Upper lobe of right lung (tissue), 1 donor: ENCODE data around the gene ASTN2. TPM values are rescaled to one million over a fixed set of nuclear protein-coding genes. Genes with fewer than 3 reads are reported as not detected.
"Not testable (repeated sequence)": the region's sequence is repeated elsewhere in the genome, so short reads cannot be mapped to it uniquely, and the experiment has no call there.

ENCODE experiments used
- ATAC-seq: fragments of 200-7000 bp; cut with Tn5 transposase; one replicate; pipeline ENCODE4 v1.9.1; 2020; ENCODE audit warnings: mild to moderate bottlenecking, moderate library complexity
- DNase-seq: peaks from one replicate; pipeline ENCODE4 v3.0.0-alpha.2; 2020
- H3K27ac ChIP-seq: fragments of 200-600 bp; one replicate; pipeline ENCODE4 v1.8.0; 2022
- H3K27me3 ChIP-seq: fragments of 200-600 bp; one replicate; pipeline ENCODE4 v1.8.0; 2022; ENCODE audit warnings: mild to moderate bottlenecking
- H3K36me3 ChIP-seq: fragments of 200-600 bp; one replicate; pipeline ENCODE4 v1.8.0; 2022
- H3K4me1 ChIP-seq: fragments of 200-600 bp; one replicate; pipeline ENCODE4 v1.8.0; 2022
- H3K4me3 ChIP-seq: fragments of 200-600 bp; one replicate; pipeline ENCODE4 v1.8.0; 2022; ENCODE audit warnings: mild to moderate bottlenecking
- H3K9me3 ChIP-seq: fragments of 200-600 bp; one replicate; pipeline ENCODE4 v1.8.0; 2022
- intact Hi-C: fragments of 100-400 bp; cut with DNase I; formaldehyde crosslinking; loops from one replicate; pipeline ENCODE4 v1.11.0; 2022
- total RNA-seq: library from RNA; stranded (reverse); fragmentation: NEBNext Ultra II Directional; extraction: Animal tissue kit (Norgen Biotek cat#: 25700); gene quantifications from one replicate; pipeline ENCODE4 v1.2.1, GENCODE V29; 2021
- TF ChIP-seq, protein P1 (sequence below): fragments of 200-600 bp; IDR thresholded peaks from one replicate; pipeline ENCODE4 v1.8.0; 2022; ENCODE audit warnings: antibody characterized with exemption
- donor health status: DM: no; HTN: yes; CAD: no; lungs with severe emphysema.

The ASTN2 gene
- total RNA-seq, 1 donor from 2014 or later = 3.8 TPM

DNA sequence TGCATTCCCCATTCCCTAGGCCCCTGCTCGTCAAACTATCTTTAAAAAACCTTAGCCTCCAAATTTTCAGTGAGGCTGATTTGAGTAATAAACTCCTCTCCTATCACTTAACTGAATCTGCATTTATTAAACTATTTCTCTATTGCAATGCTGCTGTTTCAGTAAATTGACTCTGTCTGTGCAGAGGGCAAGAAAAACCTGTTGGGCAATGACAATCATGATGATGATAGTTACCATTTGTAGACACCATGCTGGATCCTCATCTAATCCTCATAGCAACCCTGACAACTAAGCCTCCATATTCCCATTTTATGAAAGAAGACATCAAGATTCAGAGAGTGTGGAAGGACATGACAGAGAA lies 514.9 kb downstream of the ASTN2 start:
- no peaks in the 10 kb centered on the region for H3K27me3 ChIP-seq
- no peak for DNase-seq
- H3K4me3 ChIP-seq = no peak overlapping the region
- no peaks in the 10 kb centered on the region for H3K36me3 ChIP-seq
- intact Hi-C loops = no loop called here
- no peaks in the 10 kb centered on the region for H3K4me1 ChIP-seq
- TF ChIP-seq, protein P1, sequence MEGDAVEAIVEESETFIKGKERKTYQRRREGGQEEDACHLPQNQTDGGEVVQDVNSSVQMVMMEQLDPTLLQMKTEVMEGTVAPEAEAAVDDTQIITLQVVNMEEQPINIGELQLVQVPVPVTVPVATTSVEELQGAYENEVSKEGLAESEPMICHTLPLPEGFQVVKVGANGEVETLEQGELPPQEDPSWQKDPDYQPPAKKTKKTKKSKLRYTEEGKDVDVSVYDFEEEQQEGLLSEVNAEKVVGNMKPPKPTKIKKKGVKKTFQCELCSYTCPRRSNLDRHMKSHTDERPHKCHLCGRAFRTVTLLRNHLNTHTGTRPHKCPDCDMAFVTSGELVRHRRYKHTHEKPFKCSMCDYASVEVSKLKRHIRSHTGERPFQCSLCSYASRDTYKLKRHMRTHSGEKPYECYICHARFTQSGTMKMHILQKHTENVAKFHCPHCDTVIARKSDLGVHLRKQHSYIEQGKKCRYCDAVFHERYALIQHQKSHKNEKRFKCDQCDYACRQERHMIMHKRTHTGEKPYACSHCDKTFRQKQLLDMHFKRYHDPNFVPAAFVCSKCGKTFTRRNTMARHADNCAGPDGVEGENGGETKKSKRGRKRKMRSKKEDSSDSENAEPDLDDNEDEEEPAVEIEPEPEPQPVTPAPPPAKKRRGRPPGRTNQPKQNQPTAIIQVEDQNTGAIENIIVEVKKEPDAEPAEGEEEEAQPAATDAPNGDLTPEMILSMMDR = no peak
- no peak for ATAC-seq
- H3K27ac ChIP-seq = no peak overlapping the region
- H3K9me3 ChIP-seq = no peaks in the 10 kb centered on the region

DNA sequence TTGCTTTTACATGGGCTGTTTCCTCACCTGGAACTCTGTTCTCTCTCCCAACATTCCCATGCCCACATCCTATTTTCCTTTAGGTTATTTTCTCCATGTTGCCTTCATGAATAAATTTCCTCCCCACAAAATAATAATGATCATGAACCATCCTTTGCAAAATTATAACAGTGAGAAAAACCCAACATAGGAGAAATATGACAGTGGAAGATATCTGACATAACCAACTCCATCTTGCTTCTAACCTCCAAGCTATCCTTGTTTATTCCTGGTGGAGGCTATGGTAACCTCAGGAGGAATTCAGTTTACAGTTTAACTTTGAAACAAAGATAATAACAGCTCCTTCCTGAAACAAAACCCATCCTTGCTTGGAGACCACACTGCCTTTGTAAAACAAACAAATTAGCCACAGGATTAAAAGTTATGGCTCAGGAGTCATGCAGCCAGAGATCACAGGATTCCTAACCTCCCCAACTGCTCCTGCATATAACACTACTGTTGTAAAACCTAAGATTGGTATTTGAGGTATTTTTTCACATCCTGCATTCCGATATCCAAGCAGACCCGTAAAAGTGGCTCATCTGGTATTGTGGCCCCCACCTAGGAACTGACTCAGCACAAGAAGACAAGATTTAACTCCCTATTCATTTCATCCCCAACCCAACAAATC lies 515.4 kb downstream of the ASTN2 start:
- H3K4me1 ChIP-seq = no peaks in the 10 kb centered on the region
- DNase-seq (no peak), ATAC-seq (no peak)

DNA sequence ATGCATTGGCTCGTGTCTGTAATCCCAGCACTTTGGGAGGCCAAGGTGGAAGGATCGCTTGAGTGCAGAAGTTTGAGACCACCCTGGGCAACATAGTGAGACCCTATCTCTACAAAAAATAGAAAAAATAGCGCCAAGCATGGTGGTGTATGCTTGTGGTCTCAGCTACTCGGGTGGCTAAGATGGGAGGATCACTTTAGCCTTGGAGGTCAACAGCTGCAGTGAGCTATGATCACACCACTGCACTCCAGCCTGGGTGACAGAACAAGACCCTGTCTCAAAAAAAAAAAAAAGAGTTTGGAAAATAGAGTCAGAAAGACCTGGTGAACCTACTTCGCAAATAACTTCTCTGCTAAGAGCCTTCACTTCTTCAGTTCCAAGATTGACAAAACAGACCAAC lies 516.7 kb downstream of the ASTN2 start:
- H3K9me3 ChIP-seq, H3K27me3 ChIP-seq, intact Hi-C loops, DNase-seq, H3K4me3 ChIP-seq, ATAC-seq, H3K4me1 ChIP-seq, H3K36me3 ChIP-seq, H3K27ac ChIP-seq: not testable (repeated sequence)

More for the DNA sequence above, 515.4 kb downstream of the ASTN2 start:
- H3K9me3 ChIP-seq = no peaks in the 10 kb centered on the region
- TF ChIP-seq, protein P1 = no peak
- H3K36me3 ChIP-seq = no peaks in the 10 kb centered on the region
- no peaks in the 10 kb centered on the region for H3K27me3 ChIP-seq
- H3K4me3 ChIP-seq = no peak overlapping the region
- no peak overlapping the region for H3K27ac ChIP-seq
- intact Hi-C loops = no loop called here

DNA sequence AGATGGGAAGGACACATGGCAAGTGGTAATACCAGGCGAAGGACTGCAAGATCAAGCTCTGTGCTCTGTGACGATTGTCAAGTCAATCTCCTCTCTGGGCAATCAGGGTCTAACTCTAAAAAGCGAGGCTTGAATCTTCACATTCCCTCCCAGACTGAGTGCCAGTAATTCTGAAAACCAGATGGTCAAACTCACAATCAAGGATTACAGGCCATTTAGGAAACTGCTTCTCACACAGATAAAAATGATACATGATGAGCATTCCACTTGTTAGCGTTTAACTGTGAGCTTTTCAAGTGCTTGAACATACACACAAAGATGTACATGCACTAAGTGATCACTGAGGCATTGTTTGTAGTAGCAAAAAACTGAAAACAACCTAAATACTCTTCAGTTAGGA lies 517.7 kb downstream of the ASTN2 start:
- TF ChIP-seq, protein P1 = no peak
- Histone ChIP-seq H3K4me3 (no peak overlapping the region), H3K27ac (no peak overlapping the region), H3K36me3 (no peaks in the 10 kb centered on the region), H3K9me3 (no peaks in the 10 kb centered on the region), H3K27me3 (no peaks in the 10 kb centered on the region), H3K4me1 (no peaks in the 10 kb centered on the region)
- intact Hi-C loops = no loop called here
- DNase-seq (no peak), ATAC-seq (no peak)

DNA sequence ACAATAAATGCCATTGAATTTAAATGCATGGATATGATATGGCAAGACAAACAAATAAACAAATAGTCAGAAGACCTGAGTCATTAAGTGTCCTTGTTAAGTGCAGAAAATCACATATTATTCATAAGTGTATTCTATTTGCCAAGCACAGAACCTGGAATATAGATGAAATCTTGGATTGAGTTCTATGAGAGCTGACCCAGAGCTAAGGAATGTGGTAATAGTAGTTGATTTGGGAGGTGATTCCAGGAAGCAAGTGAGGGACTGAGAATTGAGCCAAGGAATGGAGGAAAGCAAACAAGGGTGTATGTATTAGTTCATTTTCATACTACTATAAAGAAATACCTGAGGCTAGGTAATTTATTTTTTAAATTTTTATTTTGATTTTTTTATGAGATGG lies 518.9 kb downstream of the ASTN2 start:
- H3K4me1 ChIP-seq = no peaks in the 10 kb centered on the region
- ATAC-seq = no peak
- no peaks in the 10 kb centered on the region for H3K27me3 ChIP-seq
- no peak overlapping the region for H3K27ac ChIP-seq
- H3K4me3 ChIP-seq = no peak overlapping the region
- intact Hi-C loops = no loop called here
- H3K9me3 ChIP-seq = no peaks in the 10 kb centered on the region
- TF ChIP-seq, protein P1 = no peak
- H3K36me3 ChIP-seq = no peaks in the 10 kb centered on the region
- no peak for DNase-seq

DNA sequence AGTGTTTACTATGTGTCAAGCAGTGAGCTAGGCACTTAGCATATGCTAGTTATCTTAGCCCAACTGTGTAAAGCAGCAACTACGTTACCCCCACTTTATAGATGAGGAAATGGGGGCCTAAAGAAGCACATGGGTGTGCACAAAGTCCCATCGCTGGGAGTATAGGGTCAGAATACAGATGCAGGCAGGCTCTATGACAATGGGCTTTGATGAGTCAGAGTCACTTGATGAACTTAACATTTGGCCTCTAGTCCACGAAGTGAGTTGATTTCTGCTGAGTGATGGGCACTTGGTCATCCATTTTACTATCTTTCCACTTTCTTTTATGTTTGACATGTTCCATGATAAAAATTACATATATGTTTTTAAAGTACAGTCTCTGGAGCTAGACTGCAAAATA lies 523.4 kb downstream of the ASTN2 start:
- no peak for DNase-seq
- Histone ChIP-seq H3K4me1 (no peaks in the 10 kb centered on the region), H3K36me3 (no peaks in the 10 kb centered on the region), H3K9me3 (no peaks in the 10 kb centered on the region), H3K27me3 (no peaks in the 10 kb centered on the region), H3K4me3 (no peak overlapping the region), H3K27ac (no peak overlapping the region)
- no peak for ATAC-seq
- intact Hi-C loops = no loop called here
- TF ChIP-seq, protein P1 = no peak

DNA sequence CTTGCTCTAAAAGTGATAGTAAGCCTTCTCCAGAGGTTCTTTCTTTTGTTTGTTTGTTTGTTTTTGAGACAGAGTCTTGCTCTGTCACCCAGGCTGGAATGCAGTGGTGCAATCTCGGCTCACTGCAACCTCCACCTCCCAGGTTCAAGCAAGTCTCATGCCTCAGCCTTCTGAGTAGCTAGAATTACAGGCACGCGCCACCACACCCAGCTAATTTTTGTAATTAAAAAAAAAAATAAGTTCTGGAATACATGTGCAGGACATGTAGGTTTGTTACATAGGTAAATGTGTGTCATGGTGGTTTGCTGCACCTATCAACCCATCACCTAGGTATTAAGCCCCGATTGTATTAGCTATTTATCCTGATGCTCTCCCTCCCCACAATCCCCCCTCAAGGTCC lies 526.4 kb downstream of the ASTN2 start:
- intact Hi-C loops = not testable (repeated sequence)

More for the DNA sequence above, 526.4 kb downstream of the ASTN2 start:
- H3K36me3 ChIP-seq, H3K27me3 ChIP-seq, H3K4me1 ChIP-seq, ATAC-seq, DNase-seq, H3K9me3 ChIP-seq, H3K27ac ChIP-seq, H3K4me3 ChIP-seq: not testable (repeated sequence)
